GM12878 (cell line): ENCODE data around the gene NRXN3. TPM values are rescaled to one million over a fixed set of nuclear protein-coding genes. Genes with fewer than 3 reads are reported as not detected.

Experiments used
- ATAC-seq: fragments of 200-7000 bp; cut with Tn5 transposase; 3 replicates; pipeline ENCODE4 v1.9.1; 2020; ENCODE audit warnings: mild to moderate bottlenecking, moderate library complexity
- BruUV-seq: library from RNA; stranded (reverse); fragments of 400-500 nt; replicated peaks from 2 replicates; lab custom pipeline; 2021; lab: Mats Ljungman, UMichigan
- CTCF ChIA-PET: fragments of 300-600 bp; sonication (Branson Sonifier 250); formaldehyde crosslinking; extraction: SDS; loops from one replicate; lab custom pipeline; 2021; ENCODE audit warnings: inconsistent platforms; lab: Yijun Ruan, JAX
- POLR2A ChIA-PET: fragments of 350-600 bp; formaldehyde crosslinking; extraction: SDS; loops from one replicate; lab custom pipeline; 2021; ENCODE audit warnings: inconsistent platforms; lab: Charles Lee
- RAD21 ChIA-PET: fragments of 300-600 bp; sonication (Branson Sonifier 250); formaldehyde crosslinking; loops from one replicate; lab custom pipeline; 2023; ENCODE audit warnings: antibody characterized with exemption; ENCODE audit not compliant: unreplicated experiment; lab: Charles Lee
- SMC1A ChIA-PET: fragments of 300-600 bp; sonication (Branson Sonifier 250); formaldehyde crosslinking; loops from one replicate; lab custom pipeline; 2023; ENCODE audit not compliant: unreplicated experiment, uncharacterized antibody; lab: Charles Lee
- DNase-seq: peaks from one replicate; pipeline ENCODE4 v3.0.0-alpha.2; 2011; ENCODE audit warnings: low read depth, low spot score
- FAIRE-seq: peaks from 3 replicates; lab custom pipeline; 2011; peaks lifted over from hg19 to GRCh38; lab: Jason Lieb, UNC
- H2AFZ ChIP-seq: 2 replicates; pipeline ENCODE4 v1.6.0; 2011; ENCODE audit warnings: low read depth, low read length, control low read depth; ENCODE audit not compliant: control insufficient read depth
- H3K27ac ChIP-seq: 2 replicates; pipeline ENCODE4 v1.5.1; 2011; ENCODE audit warnings: control low read depth; ENCODE audit not compliant: control insufficient read depth, insufficient read depth
- H3K27me3 ChIP-seq, 2 experiments: replicated peaks in 1 of 2; 2 replicates each; pipeline versions ENCODE4 v1.6.0 to v1.6.1; 2011; ENCODE audit warnings: low read length in 1 of 2; ENCODE audit not compliant: control insufficient read depth in 2 of 2, insufficient read depth in 2 of 2
- H3K36me3 ChIP-seq, 2 experiments: 2 replicates each; pipeline ENCODE4 v1.5.1; 2011; ENCODE audit warnings: low read length in 1 of 2; ENCODE audit not compliant: control insufficient read depth in 2 of 2, insufficient read depth in 2 of 2
- H3K4me1 ChIP-seq: 2 replicates; pipeline ENCODE4 v1.6.1; 2011; ENCODE audit warnings: mild to moderate bottlenecking, low read length, moderate library complexity, mixed read lengths; ENCODE audit not compliant: control insufficient read depth, insufficient read depth
- H3K4me2 ChIP-seq: 2 replicates; pipeline ENCODE4 v1.6.0; 2011; ENCODE audit warnings: control low read depth; ENCODE audit not compliant: control insufficient read depth, insufficient read depth
- H3K4me3 ChIP-seq: fragments of 200-600 bp; sonication (generic); 2 replicates; pipeline ENCODE4 v1.5.1; 2016
- H3K79me2 ChIP-seq: 2 replicates; pipeline ENCODE4 v1.6.0; 2011; ENCODE audit warnings: low read length; ENCODE audit not compliant: control insufficient read depth, insufficient read depth
- H3K9ac ChIP-seq: 2 replicates; pipeline ENCODE4 v1.8.0; 2011; ENCODE audit warnings: low read length, control low read depth, mixed read lengths; ENCODE audit not compliant: control insufficient read depth, insufficient read depth
- H3K9me3 ChIP-seq: replicated peaks from 3 replicates; pipeline ENCODE4 v1.5.1; 2011; ENCODE audit warnings: mild to moderate bottlenecking, low read length; ENCODE audit not compliant: control insufficient read depth, insufficient read depth
- H4K20me1 ChIP-seq: 2 replicates; pipeline ENCODE4 v1.6.0; 2011; ENCODE audit not compliant: control insufficient read depth, insufficient read depth
- CEBPB ChIP-seq, 2 experiments: fragments of 150-350 bp in 1 of 2; IDR thresholded peaks; 2 replicates each; pipeline ENCODE4 v1.6.1; 2012 to 2014; ENCODE audit warnings: low read depth in 2 of 2, low read length in 2 of 2, borderline replicate concordance in 1 of 2, inconsistent platforms in 1 of 2
- CHD4 ChIP-seq: fragments of 200-600 bp; sonication (generic); IDR thresholded peaks from 2 replicates; pipeline ENCODE4 v1.6.1; 2016; ENCODE audit warnings: mild to moderate bottlenecking
- CREM ChIP-seq: IDR thresholded peaks from 2 replicates; pipeline ENCODE4 v1.6.1; 2014; ENCODE audit warnings: antibody characterized with exemption, low read depth
- ESRRA ChIP-seq: IDR thresholded peaks from 2 replicates; pipeline ENCODE4 v1.6.1; 2012; ENCODE audit warnings: mild to moderate bottlenecking, low read length, improper control_type of control experiment
- EZH2 ChIP-seq: IDR thresholded peaks from 2 replicates; pipeline ENCODE4 v1.6.1; 2012; ENCODE audit warnings: low read depth, mild to moderate bottlenecking, control low read depth, inconsistent platforms, low read length, borderline replicate concordance; ENCODE audit not compliant: control insufficient read depth
- NFIC ChIP-seq: IDR thresholded peaks from 2 replicates; pipeline ENCODE4 v1.6.1; 2012; ENCODE audit warnings: low read depth, mild to moderate bottlenecking, inconsistent platforms, low read length, moderate library complexity
- PAX8 ChIP-seq: fragments of 450-650 bp; IDR thresholded peaks from 2 replicates; pipeline ENCODE4 v1.6.1; 2017; ENCODE audit warnings: mild to moderate bottlenecking, moderate library complexity
- RELA ChIP-seq: fragments of 450-650 bp; IDR thresholded peaks from 2 replicates; pipeline ENCODE4 v1.8.0; 2014; ENCODE audit warnings: borderline replicate concordance; ENCODE audit not compliant: partially characterized antibody
- SREBF1 ChIP-seq: IDR thresholded peaks from 2 replicates; pipeline ENCODE4 v1.6.1; 2012; ENCODE audit warnings: mild to moderate bottlenecking, low read length
- TARDBP ChIP-seq: IDR thresholded peaks from 2 replicates; pipeline ENCODE4 v1.6.1; 2016; ENCODE audit warnings: borderline replicate concordance
- WGBS: methylation state at CpG from one replicate; pipeline ENCODE4 v1.1.6; 2016; ENCODE audit warnings: low lambda C conversion rate; ENCODE audit not compliant: insufficient replicate concordance, insufficient coverage; ENCODE audit errors: missing lambda C conversion rate; 5-methylcytosine and 5-hydroxymethylcytosine counted together
- in situ Hi-C: fragments of 300-500 bp; cut with MboI; formaldehyde crosslinking; loops from 9 replicates; pipeline ENCODE4 v1.14.3; 2018; ENCODE audit warnings: mixed read lengths
- intact Hi-C: fragments of 100-400 bp; cut with micrococcal nuclease; formaldehyde crosslinking; loops from one replicate; pipeline ENCODE4 v1.14.2; 2022; ENCODE audit not compliant: unreplicated experiment
- polyA plus RNA-seq, 11 experiments: library from polyadenylated mRNA; depleted of rRNA in 4 of 11; unstranded in 6 of 11; stranded (reverse) in 5 of 11; fragments of >200 nt; fragmentation: Nextera tagmentation in 4 of 11; fragmentation: Illumina TruSeq in 1 of 11; extraction: Ambion mirVana in 4 of 11; extraction: Trizol in 1 of 11; gene quantifications; 1 replicate in 1 of 11; 2 replicates in 10 of 11; pipeline versions ENCODE4 v1.2.1 to v1.2.3, GENCODE V29; 2011 to 2016; ENCODE audit warnings: inconsistent platforms in 2 of 11, missing spikeins in 2 of 11, low read depth in 1 of 11
- total RNA-seq, 4 experiments: library from RNA; depleted of rRNA in 3 of 4; stranded (reverse); fragments of >200 nt in 3 of 4; fragmentation: Illumina TruSeq in 1 of 4; extraction: Trizol in 1 of 4; gene quantifications; 2 replicates each; pipeline versions ENCODE4 v1.2.1 to v1.2.3, GENCODE V29; 2013 to 2021
- TF ChIP-seq, protein P1 (sequence below): fragments of 450-650 bp; IDR thresholded peaks from 2 replicates; pipeline ENCODE4 v1.6.1; 2017; ENCODE audit warnings: low read depth, mild to moderate bottlenecking, moderate library complexity
- TF ChIP-seq, protein P2 (sequence below): IDR thresholded peaks from 2 replicates; pipeline ENCODE4 v1.6.1; 2011; ENCODE audit warnings: low read depth, mild to moderate bottlenecking, low read length, moderate library complexity, borderline replicate concordance; ENCODE audit errors: extremely low read depth
- TF ChIP-seq, protein P3 (sequence below): fragments of 450-650 bp; IDR thresholded peaks from 2 replicates; pipeline ENCODE4 v1.6.1; 2016; ENCODE audit warnings: mild to moderate bottlenecking
- TF ChIP-seq, protein P4 (sequence below): IDR thresholded peaks from 2 replicates; pipeline ENCODE4 v1.6.1; 2012; ENCODE audit warnings: low read depth, low read length, improper control_type of control experiment
- TF ChIP-seq, protein P5 (sequence below): IDR thresholded peaks from 2 replicates; pipeline ENCODE4 v1.6.1; 2012; ENCODE audit warnings: low read length, inconsistent platforms

Gene NRXN3
- total and polyA plus RNA-seq, 10 of the 15 experiments (the other 5 are each of a cell fraction or from before 2014, with no cell fraction given): 0.52 to 3.3 (median 1.4) TPM

DNA sequence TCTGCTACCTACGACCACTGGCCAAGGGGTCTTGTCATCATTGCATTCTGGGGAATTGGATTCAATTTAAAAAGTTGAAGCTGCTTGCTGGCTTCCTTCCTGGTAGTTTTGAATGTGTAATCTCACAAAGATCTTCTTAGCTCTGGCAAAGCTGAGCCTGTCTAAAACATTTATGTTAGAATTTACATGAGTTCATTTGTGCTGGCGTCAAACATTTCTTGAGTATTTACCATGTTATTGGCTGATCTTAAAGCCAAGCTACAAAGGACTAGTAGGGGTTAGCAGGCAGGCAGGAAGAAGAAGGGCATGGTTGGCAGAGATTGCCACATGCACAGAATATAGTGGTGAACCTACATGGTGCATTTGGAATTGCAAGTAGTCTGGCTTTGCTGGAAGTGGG lies 1596.3 kb downstream of the NRXN3 start (continued):
- TF ChIP-seq TARDBP: no peak
- TF ChIP-seq SREBF1: no peak
- no peak for TF ChIP-seq ESRRA
- TF ChIP-seq CEBPB (IDR thresholded peaks at IDR 0.05; ENCODE audit: borderline replicate concordance in 1 of 2, low read depth in 2 of 2, low read length in 2 of 2): no peak

DNA sequence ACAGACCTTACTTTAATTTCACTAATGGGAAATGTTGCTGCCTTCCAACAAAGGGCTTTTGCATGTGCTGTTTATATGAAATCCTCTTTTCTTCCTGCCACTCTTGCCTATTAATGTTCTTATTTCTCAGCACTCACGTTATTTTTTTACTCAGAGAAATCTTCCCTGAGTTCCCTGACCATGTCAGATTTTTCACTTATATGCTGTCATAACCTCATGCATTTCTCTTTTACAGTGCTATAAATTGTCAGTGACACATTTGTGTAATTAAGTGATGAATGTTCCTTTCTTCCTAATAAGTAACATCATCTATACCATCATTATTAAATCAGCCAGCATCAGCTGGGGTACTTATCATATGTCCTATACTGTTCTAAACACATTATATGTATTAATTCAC lies 1597.1 kb downstream of the NRXN3 start:
- FAIRE-seq (no peak), ATAC-seq (no peak), DNase-seq (no peak)
- Histone ChIP-seq H3K79me2 (no peaks in the 10 kb centered on the region), H3K4me2 (no peak overlapping the region), H3K36me3 (no peaks in the 10 kb centered on the region), H2AFZ (no peak overlapping the region), H3K9ac (no peak overlapping the region), H3K27ac (no peak overlapping the region), H4K20me1 (no peaks in the 10 kb centered on the region), H3K9me3 (no peaks in the 10 kb centered on the region; the same call in 2 of the 3 replicates), H3K4me3 (no peak overlapping the region), H3K4me1 (no peaks in the 10 kb centered on the region), H3K27me3 (no peaks in the 10 kb centered on the region)
- RAD21 ChIA-PET: no interaction called here
- SMC1A ChIA-PET: no interaction called here
- POLR2A ChIA-PET: no interaction called here
- intact Hi-C loops (no loop called here), in situ Hi-C loops (no loop called here)
- CTCF ChIA-PET: no interaction called here
- BruUV-seq: no TSS peak
- WGBS: 0% methylated on average over 1 of the region's 1 CpG
- no peak for TF ChIP-seq EZH2
- no peak for TF ChIP-seq RELA
- TF ChIP-seq, protein P1, sequence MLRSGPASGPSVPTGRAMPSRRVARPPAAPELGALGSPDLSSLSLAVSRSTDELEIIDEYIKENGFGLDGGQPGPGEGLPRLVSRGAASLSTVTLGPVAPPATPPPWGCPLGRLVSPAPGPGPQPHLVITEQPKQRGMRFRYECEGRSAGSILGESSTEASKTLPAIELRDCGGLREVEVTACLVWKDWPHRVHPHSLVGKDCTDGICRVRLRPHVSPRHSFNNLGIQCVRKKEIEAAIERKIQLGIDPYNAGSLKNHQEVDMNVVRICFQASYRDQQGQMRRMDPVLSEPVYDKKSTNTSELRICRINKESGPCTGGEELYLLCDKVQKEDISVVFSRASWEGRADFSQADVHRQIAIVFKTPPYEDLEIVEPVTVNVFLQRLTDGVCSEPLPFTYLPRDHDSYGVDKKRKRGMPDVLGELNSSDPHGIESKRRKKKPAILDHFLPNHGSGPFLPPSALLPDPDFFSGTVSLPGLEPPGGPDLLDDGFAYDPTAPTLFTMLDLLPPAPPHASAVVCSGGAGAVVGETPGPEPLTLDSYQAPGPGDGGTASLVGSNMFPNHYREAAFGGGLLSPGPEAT: no peak
- TF ChIP-seq PAX8: no peak
- TF ChIP-seq CHD4: no peak
- no peak for TF ChIP-seq CREM
- no peak for TF ChIP-seq NFIC
- TF ChIP-seq, protein P2, sequence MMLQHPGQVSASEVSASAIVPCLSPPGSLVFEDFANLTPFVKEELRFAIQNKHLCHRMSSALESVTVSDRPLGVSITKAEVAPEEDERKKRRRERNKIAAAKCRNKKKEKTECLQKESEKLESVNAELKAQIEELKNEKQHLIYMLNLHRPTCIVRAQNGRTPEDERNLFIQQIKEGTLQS: no peak
- TF ChIP-seq, protein P3, sequence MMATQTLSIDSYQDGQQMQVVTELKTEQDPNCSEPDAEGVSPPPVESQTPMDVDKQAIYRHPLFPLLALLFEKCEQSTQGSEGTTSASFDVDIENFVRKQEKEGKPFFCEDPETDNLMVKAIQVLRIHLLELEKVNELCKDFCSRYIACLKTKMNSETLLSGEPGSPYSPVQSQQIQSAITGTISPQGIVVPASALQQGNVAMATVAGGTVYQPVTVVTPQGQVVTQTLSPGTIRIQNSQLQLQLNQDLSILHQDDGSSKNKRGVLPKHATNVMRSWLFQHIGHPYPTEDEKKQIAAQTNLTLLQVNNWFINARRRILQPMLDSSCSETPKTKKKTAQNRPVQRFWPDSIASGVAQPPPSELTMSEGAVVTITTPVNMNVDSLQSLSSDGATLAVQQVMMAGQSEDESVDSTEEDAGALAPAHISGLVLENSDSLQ: no peak
- TF ChIP-seq, protein P4, sequence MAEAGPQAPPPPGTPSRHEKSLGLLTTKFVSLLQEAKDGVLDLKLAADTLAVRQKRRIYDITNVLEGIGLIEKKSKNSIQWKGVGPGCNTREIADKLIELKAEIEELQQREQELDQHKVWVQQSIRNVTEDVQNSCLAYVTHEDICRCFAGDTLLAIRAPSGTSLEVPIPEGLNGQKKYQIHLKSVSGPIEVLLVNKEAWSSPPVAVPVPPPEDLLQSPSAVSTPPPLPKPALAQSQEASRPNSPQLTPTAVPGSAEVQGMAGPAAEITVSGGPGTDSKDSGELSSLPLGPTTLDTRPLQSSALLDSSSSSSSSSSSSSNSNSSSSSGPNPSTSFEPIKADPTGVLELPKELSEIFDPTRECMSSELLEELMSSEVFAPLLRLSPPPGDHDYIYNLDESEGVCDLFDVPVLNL: no peak
- TF ChIP-seq, protein P5, sequence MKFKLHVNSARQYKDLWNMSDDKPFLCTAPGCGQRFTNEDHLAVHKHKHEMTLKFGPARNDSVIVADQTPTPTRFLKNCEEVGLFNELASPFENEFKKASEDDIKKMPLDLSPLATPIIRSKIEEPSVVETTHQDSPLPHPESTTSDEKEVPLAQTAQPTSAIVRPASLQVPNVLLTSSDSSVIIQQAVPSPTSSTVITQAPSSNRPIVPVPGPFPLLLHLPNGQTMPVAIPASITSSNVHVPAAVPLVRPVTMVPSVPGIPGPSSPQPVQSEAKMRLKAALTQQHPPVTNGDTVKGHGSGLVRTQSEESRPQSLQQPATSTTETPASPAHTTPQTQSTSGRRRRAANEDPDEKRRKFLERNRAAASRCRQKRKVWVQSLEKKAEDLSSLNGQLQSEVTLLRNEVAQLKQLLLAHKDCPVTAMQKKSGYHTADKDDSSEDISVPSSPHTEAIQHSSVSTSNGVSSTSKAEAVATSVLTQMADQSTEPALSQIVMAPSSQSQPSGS: no peak
